A673 (cell line): ENCODE data around the gene CNOT8.
"Not testable (repeated sequence)": the region's sequence is repeated elsewhere in the genome, so short reads cannot be mapped to it uniquely, and the experiment has no call there.

Experiments
- EZH2 ChIP-seq: fragments of 200-600 bp; sonication (generic); IDR thresholded peaks from 2 replicates; pipeline ENCODE4 v1.6.1; 2017; ENCODE audit warnings: borderline replicate concordance, low read depth, mild to moderate bottlenecking, mixed read lengths, antibody characterized with exemption, low read length; ENCODE audit not compliant: poor library complexity, severe bottlenecking
- TF ChIP-seq, protein P1 (sequence below): fragments of 300-800, 200-600 bp; sonication (generic); conservative IDR thresholded peaks from 2 replicates; pipeline ENCODE4 v1.5.1; 2017; ENCODE audit warnings: low read depth, mild to moderate bottlenecking, antibody characterized with exemption, low read length, moderate library complexity, mixed read lengths

DNA sequence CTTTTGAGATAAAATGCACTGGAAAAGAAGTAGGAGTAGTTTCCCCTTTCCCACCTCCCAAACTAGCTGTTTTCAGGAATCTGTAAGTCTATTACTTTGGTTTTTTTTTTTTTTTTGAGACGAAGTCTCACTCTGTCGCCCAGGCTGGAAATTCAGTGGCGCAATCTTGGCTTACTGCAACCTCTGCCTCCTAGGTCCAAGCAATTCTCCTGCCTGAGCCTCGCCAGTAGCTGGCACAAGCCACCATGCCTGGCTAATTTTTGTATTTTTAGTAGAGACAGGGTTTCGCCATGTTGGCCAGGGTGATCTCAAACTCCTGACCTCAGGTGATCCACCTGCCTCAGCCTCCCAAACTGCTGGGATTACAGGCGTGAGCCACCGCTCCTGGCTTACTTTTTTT is 47.2 kb downstream of the CNOT8 start:
- TF ChIP-seq, protein P1, sequence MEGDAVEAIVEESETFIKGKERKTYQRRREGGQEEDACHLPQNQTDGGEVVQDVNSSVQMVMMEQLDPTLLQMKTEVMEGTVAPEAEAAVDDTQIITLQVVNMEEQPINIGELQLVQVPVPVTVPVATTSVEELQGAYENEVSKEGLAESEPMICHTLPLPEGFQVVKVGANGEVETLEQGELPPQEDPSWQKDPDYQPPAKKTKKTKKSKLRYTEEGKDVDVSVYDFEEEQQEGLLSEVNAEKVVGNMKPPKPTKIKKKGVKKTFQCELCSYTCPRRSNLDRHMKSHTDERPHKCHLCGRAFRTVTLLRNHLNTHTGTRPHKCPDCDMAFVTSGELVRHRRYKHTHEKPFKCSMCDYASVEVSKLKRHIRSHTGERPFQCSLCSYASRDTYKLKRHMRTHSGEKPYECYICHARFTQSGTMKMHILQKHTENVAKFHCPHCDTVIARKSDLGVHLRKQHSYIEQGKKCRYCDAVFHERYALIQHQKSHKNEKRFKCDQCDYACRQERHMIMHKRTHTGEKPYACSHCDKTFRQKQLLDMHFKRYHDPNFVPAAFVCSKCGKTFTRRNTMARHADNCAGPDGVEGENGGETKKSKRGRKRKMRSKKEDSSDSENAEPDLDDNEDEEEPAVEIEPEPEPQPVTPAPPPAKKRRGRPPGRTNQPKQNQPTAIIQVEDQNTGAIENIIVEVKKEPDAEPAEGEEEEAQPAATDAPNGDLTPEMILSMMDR, result not testable (repeated sequence)
- not testable (repeated sequence) for TF ChIP-seq EZH2
